K562 (cell line): ENCODE results near the gene NDUFS8.

Experiments
- POLR2A ChIP-seq: fragments of 450-650 bp; conservative IDR thresholded peaks from 2 replicates; pipeline ENCODE4 v1.6.1; 2016
- WHSC1 ChIP-seq: IDR thresholded peaks from one replicate; pipeline ENCODE4 v1.6.1; 2012; ENCODE audit warnings: low read length, control low read depth, inconsistent platforms
- TF ChIP-seq, protein P1 (sequence below), 3 experiments: IDR thresholded peaks in 2 of 3; conservative IDR thresholded peaks in 1 of 3; 2 replicates each; pipeline ENCODE4 v1.5.1; 2011 to 2012; ENCODE audit warnings: low read length in 3 of 3, mild to moderate bottlenecking in 3 of 3, control low read depth in 2 of 3, improper control_type of control experiment in 1 of 3, inconsistent platforms in 1 of 3, low read depth in 1 of 3, mixed read lengths in 1 of 3, moderate library complexity in 1 of 3; ENCODE audit not compliant: insufficient read depth in 2 of 3

DNA sequence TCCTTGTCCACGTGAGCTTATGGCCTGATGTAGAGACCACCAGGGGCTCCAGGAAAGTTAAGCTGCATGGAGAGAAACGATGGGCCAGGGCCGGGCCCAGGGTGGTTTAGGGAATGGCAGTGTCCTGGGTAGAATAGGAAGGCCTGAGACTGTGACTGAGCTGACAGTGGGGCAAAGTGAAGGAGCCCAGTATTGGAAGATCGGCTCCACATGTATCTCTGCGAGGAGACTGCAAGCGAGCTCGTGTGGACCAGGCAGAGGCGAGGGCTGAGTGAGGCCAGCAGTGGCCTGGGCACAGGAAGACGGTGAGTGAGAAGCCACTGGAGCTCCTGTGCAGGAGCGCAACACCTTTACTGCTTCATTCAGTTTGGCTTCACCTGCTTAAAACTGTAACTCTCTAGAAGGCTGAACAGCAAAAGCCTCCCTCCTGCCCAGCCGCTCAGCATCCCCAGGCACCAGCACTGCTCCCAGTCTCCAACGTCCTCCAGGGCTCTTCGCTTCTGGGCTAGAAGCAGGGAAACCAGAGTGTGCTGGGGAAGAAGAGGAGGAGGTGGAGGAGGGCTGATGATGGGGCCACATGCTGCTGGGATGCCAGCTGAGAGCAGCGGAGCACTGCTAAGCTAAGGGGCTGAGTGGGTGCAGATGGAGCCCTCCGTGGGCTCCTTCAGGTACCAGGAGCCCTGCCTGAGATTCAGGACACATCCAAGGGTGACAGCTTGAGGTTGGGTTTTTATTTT is 21.8 kb downstream of the NDUFS8 start:
- TF ChIP-seq WHSC1 (no peak), POLR2A (no peak)
- TF ChIP-seq, protein P1, sequence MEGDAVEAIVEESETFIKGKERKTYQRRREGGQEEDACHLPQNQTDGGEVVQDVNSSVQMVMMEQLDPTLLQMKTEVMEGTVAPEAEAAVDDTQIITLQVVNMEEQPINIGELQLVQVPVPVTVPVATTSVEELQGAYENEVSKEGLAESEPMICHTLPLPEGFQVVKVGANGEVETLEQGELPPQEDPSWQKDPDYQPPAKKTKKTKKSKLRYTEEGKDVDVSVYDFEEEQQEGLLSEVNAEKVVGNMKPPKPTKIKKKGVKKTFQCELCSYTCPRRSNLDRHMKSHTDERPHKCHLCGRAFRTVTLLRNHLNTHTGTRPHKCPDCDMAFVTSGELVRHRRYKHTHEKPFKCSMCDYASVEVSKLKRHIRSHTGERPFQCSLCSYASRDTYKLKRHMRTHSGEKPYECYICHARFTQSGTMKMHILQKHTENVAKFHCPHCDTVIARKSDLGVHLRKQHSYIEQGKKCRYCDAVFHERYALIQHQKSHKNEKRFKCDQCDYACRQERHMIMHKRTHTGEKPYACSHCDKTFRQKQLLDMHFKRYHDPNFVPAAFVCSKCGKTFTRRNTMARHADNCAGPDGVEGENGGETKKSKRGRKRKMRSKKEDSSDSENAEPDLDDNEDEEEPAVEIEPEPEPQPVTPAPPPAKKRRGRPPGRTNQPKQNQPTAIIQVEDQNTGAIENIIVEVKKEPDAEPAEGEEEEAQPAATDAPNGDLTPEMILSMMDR (IDR thresholded peaks at IDR 0.05 in 2 of 3, conservative IDR thresholded peaks at IDR 0.05 in 1 of 3; ENCODE audit: insufficient read depth in 2 of 3, low read depth in 1 of 3, low read length in 3 of 3), result no peak
